HUES48 (cell line): ENCODE data around the gene DNAJA3.

Experiments used
- H3K27ac ChIP-seq: one replicate; pipeline ENCODE4 v1.7.0; 2013; ENCODE audit warnings: low read depth, low read length, inconsistent platforms
- H3K27me3 ChIP-seq: 2 replicates; pipeline ENCODE4 v1.6.1; 2013; ENCODE audit warnings: mild to moderate bottlenecking, low read length; ENCODE audit not compliant: control insufficient read depth, insufficient read depth
- H3K36me3 ChIP-seq: 2 replicates; pipeline ENCODE4 v1.6.1; 2013; ENCODE audit warnings: low read length; ENCODE audit not compliant: control insufficient read depth, insufficient read depth
- H3K4me1 ChIP-seq: 2 replicates; pipeline ENCODE4 v1.6.1; 2013; ENCODE audit warnings: mild to moderate bottlenecking, low read length; ENCODE audit not compliant: control insufficient read depth, insufficient read depth
- H3K4me3 ChIP-seq: 2 replicates; pipeline ENCODE4 v1.5.1; 2013; ENCODE audit warnings: mild to moderate bottlenecking, low read depth, low read length
- H3K9ac ChIP-seq: 2 replicates; pipeline ENCODE4 v1.6.1; 2013; ENCODE audit warnings: mild to moderate bottlenecking, low read depth, low read length, moderate library complexity
- H3K9me3 ChIP-seq: 2 replicates; pipeline ENCODE4 v1.6.1; 2013; ENCODE audit warnings: low read length; ENCODE audit not compliant: control insufficient read depth, insufficient read depth

DNAJA3 gene

GRCh38 chr16:4399001-4399730, 26.5 kb upstream of the DNAJA3 start:
- no peak overlapping the region for H3K4me3 ChIP-seq
- no peaks in the 10 kb centered on the region for H3K4me1 ChIP-seq
- no peak overlapping the region for H3K9ac ChIP-seq
- H3K36me3 ChIP-seq, result peaks cover 2% of the 10 kb centered on the region; the same call in 1 of the 2 replicates
- no peaks in the 10 kb centered on the region for H3K9me3 ChIP-seq
- no peak overlapping the region for H3K27ac ChIP-seq
- no peaks in the 10 kb centered on the region for H3K27me3 ChIP-seq

GRCh38 chr16:4401094-4401501, 24.6 kb upstream of the DNAJA3 start:
- H3K4me3 ChIP-seq, result no peak overlapping the region
- H3K27ac ChIP-seq, result no peak overlapping the region
- no peaks in the 10 kb centered on the region for H3K4me1 ChIP-seq
- H3K9ac ChIP-seq, result no peak overlapping the region
- no peaks in the 10 kb centered on the region; the same call in 1 of the 2 replicates for H3K36me3 ChIP-seq
- no peaks in the 10 kb centered on the region for H3K27me3 ChIP-seq
- H3K9me3 ChIP-seq, result no peaks in the 10 kb centered on the region

DNA sequence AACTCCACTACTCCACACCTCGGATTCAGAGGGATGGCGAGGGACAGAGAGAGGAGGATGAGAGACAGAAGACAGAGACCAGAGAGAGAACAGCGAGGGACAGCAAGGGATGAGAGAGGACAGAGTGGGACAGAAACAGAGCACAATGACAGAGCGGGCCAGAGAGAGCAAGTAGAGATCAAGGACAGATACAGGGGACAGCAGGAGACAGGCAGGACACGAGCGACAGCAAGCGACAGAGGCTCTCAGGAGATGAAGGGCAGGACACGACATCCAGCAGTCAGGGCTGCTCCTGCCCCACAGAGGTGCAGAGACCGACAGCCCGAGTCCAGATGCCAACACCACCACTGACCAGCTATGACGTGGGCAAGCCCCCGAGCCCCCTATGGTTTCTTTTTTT, 24.2 kb upstream of the DNAJA3 start:
- H3K4me1 ChIP-seq, result no peaks in the 10 kb centered on the region
- no peaks in the 10 kb centered on the region for H3K9me3 ChIP-seq
- peaks cover 3% of the 10 kb centered on the region for H3K36me3 ChIP-seq
- H3K27me3 ChIP-seq, result no peaks in the 10 kb centered on the region
- H3K9ac ChIP-seq, result no peak overlapping the region
- no peak overlapping the region for H3K4me3 ChIP-seq
- no peak overlapping the region for H3K27ac ChIP-seq

- Histone ChIP-seq H3K9ac (no peak overlapping the region), H3K9me3 (no peaks in the 10 kb centered on the region), H3K4me3 (peak overlapping the region; percentile 47; the same call in 1 of the 2 replicates), H3K27ac (no peak overlapping the region), H3K36me3 (peaks cover 7% of the 10 kb centered on the region), H3K4me1 (no peaks in the 10 kb centered on the region), H3K27me3 (no peaks in the 10 kb centered on the region)
Measured at GRCh38 chr16:4402439-4403132, 23.1 kb upstream of the DNAJA3 start.

DNA sequence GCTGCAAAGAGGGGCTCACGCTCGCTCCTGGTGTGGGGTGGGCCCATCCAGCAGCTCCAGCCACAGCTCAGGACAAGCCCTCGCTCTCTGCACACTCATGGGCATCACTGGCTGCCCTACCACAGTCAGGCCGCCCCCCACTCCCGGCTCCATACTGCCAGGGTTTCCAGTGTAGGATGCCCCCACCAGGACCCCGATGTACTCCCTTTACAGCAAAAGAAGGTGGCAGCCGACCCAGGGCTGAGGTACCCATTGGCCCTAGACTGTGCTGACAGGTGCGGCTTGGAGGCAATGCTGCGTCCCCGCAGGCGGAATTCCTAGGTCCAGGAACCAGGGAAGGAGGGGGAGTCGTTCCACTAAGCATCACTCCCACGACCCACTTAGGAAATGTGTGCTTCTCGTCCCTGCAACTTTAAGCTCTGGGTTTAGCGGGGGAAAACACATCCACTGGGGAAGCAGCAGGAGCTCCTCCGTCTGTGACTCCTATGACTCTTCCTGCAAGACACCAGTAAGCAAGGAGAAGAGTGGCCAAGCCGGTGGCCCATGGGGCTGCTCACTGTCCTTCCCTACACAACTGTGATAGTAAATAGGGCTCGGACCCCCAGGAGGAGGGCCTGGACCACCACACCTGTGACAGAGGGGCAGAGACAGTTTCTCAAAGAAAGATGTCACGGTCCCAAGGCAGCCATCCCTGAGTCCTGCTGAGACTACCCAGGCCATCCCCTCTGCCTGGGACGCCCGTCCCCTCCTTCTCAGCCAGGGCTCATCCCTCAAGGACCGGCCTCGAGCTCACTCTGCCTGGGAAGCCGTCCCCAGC, 22.3 kb upstream of the DNAJA3 start:
- Histone ChIP-seq H3K27ac (no peak overlapping the region), H3K36me3 (peaks cover 7% of the 10 kb centered on the region), H3K9me3 (no peaks in the 10 kb centered on the region), H3K9ac (no peak overlapping the region), H3K4me3 (no peak overlapping the region), H3K27me3 (no peaks in the 10 kb centered on the region), H3K4me1 (no peaks in the 10 kb centered on the region)

- H3K27me3 ChIP-seq, result no peaks in the 10 kb centered on the region
- no peak overlapping the region for H3K27ac ChIP-seq
- H3K9me3 ChIP-seq, result no peaks in the 10 kb centered on the region
- no peak overlapping the region for H3K9ac ChIP-seq
- H3K4me3 ChIP-seq, result no peak overlapping the region
- peaks cover 7% of the 10 kb centered on the region for H3K36me3 ChIP-seq
- no peaks in the 10 kb centered on the region for H3K4me1 ChIP-seq
Measured at GRCh38 chr16:4404247-4404966, 21.3 kb upstream of the DNAJA3 start.

GRCh38 chr16:4404967-4405696, 20.5 kb upstream of the DNAJA3 start:
- no peaks in the 10 kb centered on the region for H3K27me3 ChIP-seq
- H3K9ac ChIP-seq, result no peak overlapping the region
- H3K9me3 ChIP-seq, result no peaks in the 10 kb centered on the region
- H3K27ac ChIP-seq, result no peak overlapping the region
- no peak overlapping the region for H3K4me3 ChIP-seq
- peaks cover 7% of the 10 kb centered on the region for H3K36me3 ChIP-seq
- no peaks in the 10 kb centered on the region for H3K4me1 ChIP-seq

GRCh38 chr16:4407543-4408322, 17.9 kb upstream of the DNAJA3 start:
- Histone ChIP-seq H3K4me3 (no peak overlapping the region), H3K27ac (no peak overlapping the region), H3K9ac (no peak overlapping the region), H3K27me3 (no peaks in the 10 kb centered on the region), H3K9me3 (no peaks in the 10 kb centered on the region), H3K36me3 (peaks cover 14% of the 10 kb centered on the region), H3K4me1 (no peaks in the 10 kb centered on the region)

DNA sequence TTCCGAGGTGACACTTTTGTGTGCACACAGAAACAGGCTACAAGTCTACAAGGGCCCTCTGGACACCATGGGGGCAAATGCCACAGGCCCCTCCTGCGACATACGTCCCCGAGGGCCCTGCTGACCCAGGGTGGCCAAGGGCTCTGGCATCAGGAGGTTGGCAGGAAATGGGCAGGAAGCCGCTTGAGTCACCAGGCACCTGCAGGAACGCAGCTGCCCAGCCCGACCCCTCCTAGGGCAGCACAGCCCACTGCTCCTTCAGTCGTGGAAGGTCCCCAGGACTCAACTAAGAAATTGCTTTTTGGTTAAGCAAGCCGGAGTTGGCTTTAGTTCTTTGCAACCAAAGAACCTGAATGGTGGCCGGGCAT, 17.4 kb upstream of the DNAJA3 start:
- Histone ChIP-seq H3K27ac (no peak overlapping the region), H3K27me3 (no peaks in the 10 kb centered on the region), H3K9ac (no peak overlapping the region), H3K9me3 (no peaks in the 10 kb centered on the region), H3K4me1 (no peaks in the 10 kb centered on the region), H3K4me3 (no peak overlapping the region), H3K36me3 (peaks cover 14% of the 10 kb centered on the region)
